ENCODE results near the gene BIRC7.

- TF ChIP-seq CTCF (conservative IDR thresholded peaks at IDR 0.05; ENCODE audit: low read length) (no peak), EZH2phosphoT487 (IDR thresholded peaks at IDR 0.05; ENCODE audit: borderline replicate concordance, low read depth, low read length) (no peak)
These were observed 53.8 kb downstream of the BIRC7 start for GRCh38 chr20:63289311-63290135.

Data from OCI-LY7 (cell line).